GM18951 (cell line): Measurements from ENCODE around the gene TYRO3.

Experiments used
- POLR2A ChIP-seq: IDR thresholded peaks from 4 replicates; pipeline ENCODE4 v1.6.1; 2011; ENCODE audit warnings: mild to moderate bottlenecking; ENCODE audit not compliant: insufficient read length, insufficient read depth; ENCODE audit errors: extremely low read depth
- in situ Hi-C: fragments of 300-500 bp; cut with MboI; formaldehyde crosslinking; loops from one replicate; pipeline ENCODE4 v1.12.0; 2022; ENCODE audit warnings: low sequenced_read_pairs, mixed read lengths, inconsistent platforms; ENCODE audit not compliant: unreplicated experiment

Gene TYRO3

DNA sequence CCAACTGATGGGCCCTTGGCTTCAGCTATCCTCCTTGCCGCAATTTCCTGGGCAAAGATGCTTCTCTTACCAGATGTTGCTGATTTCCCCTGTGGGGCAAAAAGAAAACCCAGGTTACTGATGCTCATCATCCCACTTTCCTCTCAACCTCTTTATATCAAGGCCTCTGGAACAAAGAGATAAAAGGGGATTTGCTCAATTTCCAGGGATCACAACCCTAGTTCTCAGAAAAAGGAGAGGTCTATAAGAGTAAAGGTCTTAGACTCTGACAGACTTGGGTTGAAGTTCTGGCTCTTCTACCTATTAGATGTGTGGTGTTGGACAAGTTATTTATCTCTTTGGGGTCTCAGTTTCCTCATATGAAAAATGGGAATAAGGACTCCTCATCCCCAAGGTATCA lies 23.5 kb upstream of the TYRO3 start:
- no peak for TF ChIP-seq POLR2A
- in situ Hi-C loops, result no loop called here

DNA sequence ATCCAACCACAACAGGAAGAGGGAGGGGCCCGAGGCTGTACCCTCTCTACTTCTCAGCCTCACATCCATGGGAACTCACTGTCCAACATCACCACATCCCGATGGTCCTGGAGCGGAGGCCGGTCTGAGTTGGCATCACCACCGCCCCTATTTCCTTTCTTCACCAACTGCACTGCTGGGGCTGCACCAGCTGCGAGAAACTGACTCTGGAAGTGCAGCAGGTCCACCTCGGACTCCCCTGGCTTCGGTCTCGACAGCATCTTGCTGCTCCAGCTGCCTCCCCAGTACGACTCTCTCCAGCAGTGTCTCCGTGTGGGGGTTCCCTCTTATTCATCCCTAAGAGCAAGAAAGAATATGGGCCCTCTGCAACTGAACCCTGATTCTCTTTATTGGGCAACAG lies 22.1 kb upstream of the TYRO3 start:
- in situ Hi-C loops, result no loop called here

DNA sequence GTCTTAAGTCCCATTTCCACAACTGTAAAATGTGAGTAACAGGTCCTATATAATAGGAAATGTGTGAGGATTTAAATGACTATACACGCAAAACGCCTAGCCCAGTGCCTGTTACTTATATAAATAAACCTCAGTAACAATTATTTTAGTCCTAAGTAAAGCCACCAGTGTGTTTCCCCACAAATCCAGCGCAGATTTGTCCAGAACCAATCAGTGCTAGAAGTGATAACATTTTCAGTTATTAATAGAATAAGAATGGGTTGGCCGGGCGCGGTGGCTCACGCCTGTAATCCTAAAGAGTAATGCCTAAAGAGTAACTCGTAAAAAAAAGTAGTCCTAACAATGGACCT lies 15.5 kb upstream of the TYRO3 start:
- TF ChIP-seq POLR2A, result no peak
- in situ Hi-C loops, result no loop called here

More for the DNA sequence above, 22.1 kb upstream of the TYRO3 start:
- TF ChIP-seq POLR2A, result no peak

- in situ Hi-C loops, result no loop called here
- no peak for TF ChIP-seq POLR2A
Observed at GRCh38 chr15:41544650-41545015, 14.4 kb upstream of the TYRO3 start.

- in situ Hi-C loops, result no loop called here
- TF ChIP-seq POLR2A, result no peak
Observed at GRCh38 chr15:41545218-41545617, 13.8 kb upstream of the TYRO3 start.

GRCh38 chr15:41546851-41547786 lies 11.9 kb upstream of the TYRO3 start:
- in situ Hi-C loops, result no loop called here
- no peak for TF ChIP-seq POLR2A

DNA sequence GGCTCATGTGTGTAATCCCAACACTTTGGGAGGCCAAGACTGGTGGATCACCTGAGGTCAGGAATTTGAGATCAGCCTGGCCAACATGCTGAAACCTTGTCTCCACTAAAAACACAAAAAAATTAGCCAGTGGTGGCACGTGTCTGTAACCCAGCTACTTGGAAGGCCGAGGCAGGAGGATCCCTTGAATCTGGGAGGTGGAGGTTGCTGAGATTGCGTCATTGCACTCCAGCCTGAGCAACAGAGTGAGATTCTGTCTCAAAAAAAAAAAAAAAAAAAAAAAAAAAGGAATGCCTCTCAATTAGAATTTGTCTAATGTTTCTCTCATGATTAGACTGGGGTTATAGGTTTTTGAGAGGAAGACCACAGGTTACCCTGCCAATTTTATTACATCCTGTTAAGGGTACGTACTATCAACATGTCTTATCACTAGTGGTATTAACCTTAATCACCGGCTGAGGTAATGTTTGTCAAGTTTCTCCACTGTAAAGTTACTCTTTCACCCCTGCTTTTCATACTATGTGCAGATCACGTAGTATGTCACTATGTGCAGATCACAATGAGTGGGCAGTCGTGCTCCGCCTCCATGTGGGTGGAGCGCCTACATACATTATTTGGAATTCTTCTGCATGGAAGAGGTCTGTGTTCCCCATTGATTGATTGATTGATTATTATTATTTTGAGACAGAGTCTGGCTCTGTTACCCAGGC lies 8.8 kb upstream of the TYRO3 start:
- TF ChIP-seq POLR2A, result no peak
- in situ Hi-C loops, result no loop called here

DNA sequence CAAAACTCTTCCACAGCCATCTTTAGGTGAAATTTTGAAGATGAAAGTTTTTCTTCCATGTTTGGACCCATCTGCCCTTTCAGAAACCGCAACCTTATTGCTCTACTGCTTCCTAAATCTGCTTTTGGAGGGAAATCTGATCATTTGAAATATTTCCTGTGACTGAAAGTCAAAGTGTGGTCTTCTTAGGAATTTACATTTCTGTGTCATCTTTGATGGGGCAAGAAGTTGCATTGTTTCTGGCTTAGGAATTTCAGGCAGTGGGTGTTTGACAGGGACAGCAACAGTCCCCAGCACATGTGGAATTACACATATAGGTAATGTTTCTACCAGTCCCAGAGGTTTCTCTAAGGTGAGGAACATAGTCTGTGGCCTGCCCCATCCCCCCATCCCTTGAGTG lies 5.3 kb upstream of the TYRO3 start:
- TF ChIP-seq POLR2A, result no peak
- in situ Hi-C loops, result no loop called here

DNA sequence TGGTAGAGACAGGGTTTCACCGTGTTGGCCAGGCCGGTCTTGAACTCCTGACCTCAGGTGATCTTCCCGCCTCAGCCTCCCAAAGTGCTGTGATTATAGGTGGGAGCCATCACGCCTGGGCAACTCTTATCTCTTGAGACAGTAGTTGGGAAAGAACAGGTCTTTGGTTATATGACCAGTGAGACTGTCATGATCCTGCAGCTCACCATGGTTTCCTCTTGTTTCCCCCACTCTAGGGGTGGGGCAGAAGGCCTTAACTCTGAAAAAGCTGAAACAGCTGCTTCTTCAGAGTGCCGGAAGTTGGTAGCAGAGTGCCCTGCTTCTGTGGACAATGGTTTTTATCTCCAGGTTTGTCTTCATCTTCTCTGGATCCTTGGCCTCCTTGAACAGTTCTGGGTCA lies 4.7 kb upstream of the TYRO3 start:
- no peak for TF ChIP-seq POLR2A
- in situ Hi-C loops, result no loop called here

DNA sequence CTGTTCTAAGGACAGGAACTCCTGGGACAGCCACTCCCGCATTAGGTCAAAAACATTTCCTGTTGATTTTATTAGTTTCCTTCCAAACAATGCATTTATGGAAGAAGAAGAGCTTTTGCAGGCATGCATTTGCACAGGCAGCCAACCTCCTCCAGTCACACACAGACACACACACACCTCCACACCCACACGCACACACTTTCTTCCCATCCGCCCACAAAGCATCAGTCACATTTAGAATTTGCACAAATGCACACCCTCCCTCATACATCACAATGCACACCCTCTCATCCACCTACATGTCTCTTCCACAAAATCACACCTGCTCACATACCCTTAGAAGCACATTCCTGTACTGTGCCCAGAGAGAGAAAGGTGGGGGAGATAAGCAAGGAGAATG lies 4.1 kb upstream of the TYRO3 start:
- in situ Hi-C loops, result no loop called here
- TF ChIP-seq POLR2A, result no peak

GRCh38 chr15:41556677-41557076 lies 2.3 kb upstream of the TYRO3 start:
- in situ Hi-C loops, result no loop called here
- no peak for TF ChIP-seq POLR2A

- in situ Hi-C loops, result no loop called here
- no peak for TF ChIP-seq POLR2A
Observed at GRCh38 chr15:41557673-41558399, 1.2 kb upstream of the TYRO3 start.

DNA sequence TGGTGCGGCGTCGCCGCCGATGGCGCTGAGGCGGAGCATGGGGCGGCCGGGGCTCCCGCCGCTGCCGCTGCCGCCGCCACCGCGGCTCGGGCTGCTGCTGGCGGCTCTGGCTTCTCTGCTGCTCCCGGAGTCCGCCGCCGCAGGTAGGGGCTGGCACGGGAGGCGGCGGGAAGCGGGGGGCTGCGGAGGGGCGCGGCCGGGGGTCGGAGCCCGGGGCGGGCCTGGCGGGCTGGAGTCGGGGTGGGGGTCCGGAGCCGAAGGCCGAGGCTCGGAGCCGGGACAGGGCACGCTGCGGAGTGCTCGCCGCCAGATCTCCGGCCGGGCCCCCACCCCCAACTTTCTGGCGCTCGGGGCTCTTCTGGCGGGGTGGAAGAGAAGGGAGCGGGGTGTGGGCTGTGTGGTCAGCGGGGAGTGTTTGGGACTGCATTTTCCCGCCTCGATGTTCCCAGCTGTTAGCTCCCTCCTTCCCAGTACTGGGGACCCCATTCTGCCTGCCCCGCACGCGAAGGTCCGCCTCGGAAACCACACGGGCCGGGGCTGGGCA lies 299 bp downstream of the TYRO3 start:
- no peak for TF ChIP-seq POLR2A
- in situ Hi-C loops, result no loop called here
